IPS-18a (cell line): ENCODE data around the gene HIF1AN.

Experiments used
- H3K27ac ChIP-seq: one replicate; pipeline ENCODE4 v1.5.1; 2013; ENCODE audit warnings: low read length
- H3K27me3 ChIP-seq: one replicate; pipeline ENCODE4 v1.6.1; 2013; ENCODE audit warnings: mild to moderate bottlenecking, low read length; ENCODE audit not compliant: control insufficient read depth, insufficient read depth
- H3K36me3 ChIP-seq: one replicate; pipeline ENCODE4 v1.6.1; 2013; ENCODE audit warnings: low read depth, low read length; ENCODE audit not compliant: control insufficient read depth
- H3K4me1 ChIP-seq: one replicate; pipeline ENCODE4 v1.6.1; 2013; ENCODE audit warnings: low read depth, low read length; ENCODE audit not compliant: control insufficient read depth
- H3K4me3 ChIP-seq: one replicate; pipeline ENCODE4 v1.5.1; 2013; ENCODE audit warnings: low read length
- H3K9ac ChIP-seq: one replicate; pipeline ENCODE4 v1.6.1; 2013; ENCODE audit warnings: mild to moderate bottlenecking, low read length, moderate library complexity
- H3K9me3 ChIP-seq: one replicate; pipeline ENCODE4 v1.6.1; 2013; ENCODE audit warnings: low read depth, low read length; ENCODE audit not compliant: control insufficient read depth

HIF1AN gene

GRCh38 chr10:100551196-100551595 is 15.5 kb downstream of the HIF1AN start:
- H3K27ac ChIP-seq: no peak overlapping the region
- no peaks in the 10 kb centered on the region for H3K4me1 ChIP-seq
- no peak overlapping the region for H3K9ac ChIP-seq
- no peak overlapping the region for H3K4me3 ChIP-seq
- H3K27me3 ChIP-seq: no peaks in the 10 kb centered on the region
- H3K36me3 ChIP-seq: peaks cover 46% of the 10 kb centered on the region
- H3K9me3 ChIP-seq: no peaks in the 10 kb centered on the region

GRCh38 chr10:100551738-100552137 is 16.0 kb downstream of the HIF1AN start:
- peaks cover 42% of the 10 kb centered on the region for H3K36me3 ChIP-seq
- H3K9me3 ChIP-seq: no peaks in the 10 kb centered on the region
- no peak overlapping the region for H3K27ac ChIP-seq
- H3K27me3 ChIP-seq: no peaks in the 10 kb centered on the region
- H3K4me1 ChIP-seq: no peaks in the 10 kb centered on the region
- no peak overlapping the region for H3K4me3 ChIP-seq
- no peak overlapping the region for H3K9ac ChIP-seq

DNA sequence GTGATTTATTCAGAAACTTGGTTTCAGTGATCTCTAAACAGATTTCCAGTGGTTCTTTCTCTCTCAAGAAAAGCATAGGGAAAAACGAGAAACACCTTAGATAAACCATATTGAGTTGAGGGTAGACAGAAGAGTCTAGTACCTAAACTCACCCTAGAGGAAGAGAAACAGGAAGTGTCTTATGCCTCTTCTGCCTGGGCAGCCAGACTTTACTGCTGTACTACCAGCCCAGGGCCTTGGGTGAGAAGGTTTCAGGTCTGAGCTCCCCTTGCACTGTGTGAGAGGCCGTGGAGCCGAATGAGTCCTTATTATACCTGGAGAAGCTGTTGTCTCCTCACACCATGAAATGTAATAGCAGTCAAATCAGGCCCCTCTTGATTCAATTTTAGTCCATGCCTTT is 18.2 kb downstream of the HIF1AN start:
- H3K27ac ChIP-seq: no peak overlapping the region
- H3K9ac ChIP-seq: no peak overlapping the region
- no peaks in the 10 kb centered on the region for H3K4me1 ChIP-seq
- peaks cover 24% of the 10 kb centered on the region for H3K36me3 ChIP-seq
- no peak overlapping the region for H3K4me3 ChIP-seq
- no peaks in the 10 kb centered on the region for H3K9me3 ChIP-seq
- no peaks in the 10 kb centered on the region for H3K27me3 ChIP-seq

- no peak overlapping the region for H3K27ac ChIP-seq
- H3K4me3 ChIP-seq: no peak overlapping the region
- H3K27me3 ChIP-seq: no peaks in the 10 kb centered on the region
- H3K4me1 ChIP-seq: no peaks in the 10 kb centered on the region
- H3K9ac ChIP-seq: no peak overlapping the region
- no peaks in the 10 kb centered on the region for H3K9me3 ChIP-seq
- peaks cover 15% of the 10 kb centered on the region for H3K36me3 ChIP-seq
Observed at GRCh38 chr10:100554902-100555301, 19.2 kb downstream of the HIF1AN start.

DNA sequence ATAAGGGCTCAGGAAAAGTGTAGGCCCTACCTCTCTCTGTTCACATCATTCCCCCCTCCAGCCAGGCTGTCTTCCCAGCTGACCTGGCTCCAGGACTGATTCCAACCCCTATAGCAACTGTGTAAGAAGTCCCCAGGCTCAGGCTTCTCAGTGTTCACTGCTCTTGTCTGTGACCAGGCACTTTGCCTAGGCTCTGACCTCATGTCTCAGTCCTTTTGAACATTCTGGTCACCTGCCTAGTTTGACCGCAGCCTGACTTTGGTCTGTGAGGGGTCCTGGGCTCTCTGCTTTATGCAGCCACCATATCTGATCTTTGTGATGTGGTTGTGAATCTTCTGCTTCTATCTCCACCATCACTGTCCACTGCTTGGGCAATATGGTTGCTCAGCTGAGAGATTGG is 24.5 kb downstream of the HIF1AN start:
- H3K4me3 ChIP-seq: no peak overlapping the region
- H3K9ac ChIP-seq: no peak overlapping the region
- no peak overlapping the region for H3K27ac ChIP-seq
- no peaks in the 10 kb centered on the region for H3K4me1 ChIP-seq
- peaks cover 4% of the 10 kb centered on the region for H3K36me3 ChIP-seq
- no peaks in the 10 kb centered on the region for H3K9me3 ChIP-seq
- peaks cover 24% of the 10 kb centered on the region for H3K27me3 ChIP-seq

GRCh38 chr10:100561005-100561404 is 25.3 kb downstream of the HIF1AN start:
- Histone ChIP-seq H3K27me3 (peaks cover 28% of the 10 kb centered on the region), H3K9me3 (no peaks in the 10 kb centered on the region), H3K27ac (no peak overlapping the region), H3K36me3 (peaks cover 4% of the 10 kb centered on the region), H3K4me3 (no peak overlapping the region), H3K4me1 (no peaks in the 10 kb centered on the region), H3K9ac (no peak overlapping the region)

DNA sequence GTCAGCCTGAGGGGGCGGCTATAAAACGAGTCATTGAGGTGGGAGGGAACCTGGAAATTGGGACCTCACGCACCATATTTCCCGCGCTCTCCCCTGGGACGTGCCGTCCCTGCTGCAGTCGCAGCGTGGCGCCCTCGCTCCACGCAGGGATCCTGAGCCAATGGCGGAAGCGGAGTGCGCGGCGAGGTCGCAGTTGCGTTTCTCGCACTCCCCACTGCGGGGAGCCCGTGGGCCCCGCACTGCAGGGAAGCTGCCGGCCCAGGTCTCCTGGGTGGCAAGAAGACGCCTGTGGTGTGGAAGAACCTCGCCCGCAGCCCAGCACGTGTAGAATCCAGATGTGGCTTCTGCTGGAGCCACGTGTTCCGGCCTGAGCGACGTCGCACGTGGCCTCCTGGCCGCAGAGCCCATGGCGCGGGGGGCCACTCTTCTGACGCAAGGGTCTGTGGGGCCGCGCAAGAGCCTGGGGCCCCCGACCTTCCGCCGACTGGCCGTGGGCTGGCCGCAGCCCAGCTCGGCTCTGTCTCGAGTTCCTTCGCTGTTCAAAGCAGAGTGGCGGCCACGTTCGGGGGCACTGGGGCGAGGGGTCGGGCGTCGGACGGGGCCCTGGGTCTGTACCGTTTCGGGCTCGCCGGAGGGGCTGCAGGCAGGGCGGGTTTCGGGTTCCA is 26.4 kb downstream of the HIF1AN start:
- H3K27ac ChIP-seq: no peak overlapping the region
- no peak overlapping the region for H3K4me3 ChIP-seq
- H3K27me3 ChIP-seq: peaks cover 40% of the 10 kb centered on the region
- H3K9ac ChIP-seq: no peak overlapping the region
- H3K4me1 ChIP-seq: no peaks in the 10 kb centered on the region
- no peaks in the 10 kb centered on the region for H3K9me3 ChIP-seq
- peaks cover 4% of the 10 kb centered on the region for H3K36me3 ChIP-seq

DNA sequence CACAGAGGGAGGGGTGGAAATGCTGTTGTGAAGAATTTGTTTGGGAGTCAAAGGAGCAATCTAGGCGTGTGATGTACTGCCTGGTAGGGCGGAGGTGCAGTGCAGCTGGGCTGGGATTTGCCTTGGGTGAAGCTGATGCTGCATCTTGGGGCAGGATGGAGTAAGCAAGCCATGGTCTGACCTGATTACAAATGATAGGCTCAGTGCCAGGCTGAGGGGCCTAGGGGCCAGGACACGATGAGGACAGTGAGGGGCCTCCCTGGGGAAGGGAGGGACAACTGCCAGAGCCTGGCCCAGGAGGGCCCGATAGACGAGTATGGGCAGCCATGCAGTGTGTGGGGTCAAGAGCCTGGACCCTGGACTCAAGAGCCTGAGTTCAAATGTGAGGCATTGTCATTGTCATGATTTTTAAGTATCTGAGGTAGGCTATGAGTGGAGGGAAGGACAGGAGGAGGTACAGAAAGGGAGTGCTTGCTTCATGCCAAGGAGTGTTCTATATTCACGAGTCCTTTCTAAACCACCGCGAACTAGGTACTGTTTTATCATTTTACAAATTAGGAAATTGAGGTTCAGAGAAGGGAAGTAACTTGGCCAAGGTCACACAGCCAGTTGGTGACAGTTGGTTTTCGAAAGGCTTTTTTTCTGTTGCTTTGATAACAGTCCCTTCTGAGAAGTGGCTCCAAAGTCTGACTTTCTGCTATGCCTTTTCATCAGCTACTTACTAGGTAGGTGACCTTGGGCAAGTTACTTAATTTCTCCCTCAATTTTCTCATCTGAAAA is 29.7 kb downstream of the HIF1AN start:
- Histone ChIP-seq H3K36me3 (no peaks in the 10 kb centered on the region), H3K27ac (no peak overlapping the region), H3K9me3 (no peaks in the 10 kb centered on the region), H3K9ac (no peak overlapping the region), H3K27me3 (peaks cover 62% of the 10 kb centered on the region), H3K4me3 (no peak overlapping the region), H3K4me1 (peaks cover 2% of the 10 kb centered on the region)

DNA sequence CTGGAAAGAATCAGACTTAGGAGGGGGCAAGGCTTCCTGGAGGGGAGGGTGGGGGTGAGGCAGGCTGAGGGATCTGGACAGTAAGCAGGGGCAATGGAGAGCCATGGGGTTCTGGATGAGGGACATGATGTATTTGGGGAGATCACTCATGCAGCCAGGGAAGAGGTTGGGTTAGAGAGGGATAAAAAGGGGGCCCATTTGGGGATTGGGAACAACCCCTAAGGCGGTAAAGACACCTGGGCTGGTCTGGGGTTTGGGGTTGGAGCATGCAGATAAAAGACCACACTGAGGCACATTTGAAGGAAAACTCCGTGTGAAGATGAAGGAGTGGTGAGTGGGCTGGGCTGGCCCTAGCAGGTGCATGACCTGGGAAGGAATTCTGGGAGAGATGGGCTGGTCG is 30.8 kb downstream of the HIF1AN start:
- peaks cover 59% of the 10 kb centered on the region for H3K27me3 ChIP-seq

DNA sequence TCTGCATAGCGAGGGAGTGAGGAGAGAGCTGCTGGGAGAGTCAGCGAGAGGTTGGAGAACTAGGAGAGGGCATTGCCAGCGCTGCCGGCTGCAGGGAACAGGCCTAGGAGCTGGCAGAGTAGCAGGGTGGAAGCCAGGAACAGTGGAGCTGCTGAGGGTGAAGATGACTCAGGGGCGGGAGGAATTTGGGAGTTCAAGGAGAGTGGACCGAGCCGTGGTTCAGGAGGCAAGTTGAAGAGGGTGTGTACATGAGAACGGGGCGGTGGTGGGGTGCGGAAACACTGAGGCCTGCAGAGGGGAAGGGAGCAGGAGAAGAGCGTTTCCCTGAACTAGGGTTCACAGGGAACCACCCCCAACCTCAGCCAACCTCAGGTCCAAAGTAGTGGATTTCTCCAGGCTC is 31.5 kb downstream of the HIF1AN start:
- H3K27ac ChIP-seq: no peak overlapping the region
- H3K9ac ChIP-seq: no peak overlapping the region
- H3K36me3 ChIP-seq: no peaks in the 10 kb centered on the region
- H3K4me1 ChIP-seq: peaks cover 4% of the 10 kb centered on the region
- no peak overlapping the region for H3K4me3 ChIP-seq
- no peaks in the 10 kb centered on the region for H3K9me3 ChIP-seq
- H3K27me3 ChIP-seq: peaks cover 52% of the 10 kb centered on the region

More for the DNA sequence above, 30.8 kb downstream of the HIF1AN start:
- no peaks in the 10 kb centered on the region for H3K9me3 ChIP-seq
- no peak overlapping the region for H3K4me3 ChIP-seq
- no peak overlapping the region for H3K9ac ChIP-seq
- peaks cover 4% of the 10 kb centered on the region for H3K4me1 ChIP-seq
- H3K27ac ChIP-seq: no peak overlapping the region
- H3K36me3 ChIP-seq: no peaks in the 10 kb centered on the region

DNA sequence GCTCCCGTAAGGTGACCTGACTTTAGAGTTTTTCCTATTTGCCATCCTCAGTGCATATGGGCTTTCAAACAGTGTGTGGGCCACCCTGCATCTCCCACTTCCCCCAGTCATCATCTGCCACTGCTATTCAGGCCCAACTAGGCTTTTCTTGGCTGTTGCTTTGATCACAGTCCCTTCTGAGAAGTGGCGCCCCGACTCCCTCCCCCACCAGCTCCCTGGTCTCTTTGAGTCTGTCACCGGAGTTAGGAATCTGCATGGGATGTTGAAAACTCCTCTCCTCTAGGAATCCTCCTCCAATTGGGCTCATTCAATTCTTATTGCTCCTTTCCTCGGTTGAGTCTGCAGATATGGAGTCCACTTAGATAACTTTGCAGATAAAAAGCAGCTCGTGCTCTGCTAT is 32.1 kb downstream of the HIF1AN start:
- peaks cover 46% of the 10 kb centered on the region for H3K27me3 ChIP-seq
- H3K36me3 ChIP-seq: no peaks in the 10 kb centered on the region
- no peak overlapping the region for H3K9ac ChIP-seq
- H3K27ac ChIP-seq: no peak overlapping the region
- H3K4me1 ChIP-seq: peaks cover 4% of the 10 kb centered on the region
- no peak overlapping the region for H3K4me3 ChIP-seq
- no peaks in the 10 kb centered on the region for H3K9me3 ChIP-seq

DNA sequence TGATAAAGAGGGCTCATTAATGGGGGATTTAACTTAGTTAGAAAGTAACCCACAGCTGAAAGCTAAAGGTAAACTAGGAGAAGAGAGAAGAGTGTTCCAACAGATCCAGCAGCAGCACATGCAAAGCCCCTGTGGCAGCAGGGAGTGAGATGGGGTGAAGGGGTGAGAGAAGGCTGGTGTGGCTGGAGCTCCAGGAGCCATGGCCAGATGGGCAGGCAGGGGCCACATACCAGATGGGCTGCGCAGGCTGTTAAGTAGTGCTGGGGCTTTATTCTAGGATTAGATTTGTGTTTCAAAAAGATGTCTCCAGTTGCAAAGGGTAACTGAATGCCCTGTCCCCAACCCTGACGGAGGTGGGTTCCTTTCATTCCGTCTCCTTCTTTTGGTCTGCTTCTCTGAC is 33.2 kb downstream of the HIF1AN start:
- H3K27me3 ChIP-seq: peaks cover 38% of the 10 kb centered on the region
- H3K27ac ChIP-seq: no peak overlapping the region
- H3K9me3 ChIP-seq: no peaks in the 10 kb centered on the region
- H3K4me3 ChIP-seq: no peak overlapping the region
- H3K36me3 ChIP-seq: no peaks in the 10 kb centered on the region
- H3K9ac ChIP-seq: no peak overlapping the region
- H3K4me1 ChIP-seq: peaks cover 4% of the 10 kb centered on the region
